OCI-LY3 (cell line): ENCODE measurements around the gene SUPT20H.

Experiments used
- CTCF ChIP-seq: fragments of 200-600, 300-600 bp; sonication (generic); IDR thresholded peaks from 2 replicates; pipeline ENCODE4 v1.5.1; 2014; ENCODE audit warnings: antibody characterized with exemption, low read length, low read depth
- EZH2phosphoT487 ChIP-seq: fragments of 200-600 bp; shearing (Covaris generic); IDR thresholded peaks from 2 replicates; pipeline ENCODE4 v1.6.1; 2018; ENCODE audit warnings: antibody characterized with exemption, mixed run types, low read depth

GRCh38 chr13:37094099-37094498, 34.6 kb upstream of the SUPT20H start:
- TF ChIP-seq CTCF (no peak), EZH2phosphoT487 (no peak)
